HG02678 (cell line): ENCODE measurements around the gene ZNF148.

Source experiments
- ATAC-seq: cut with Tn5 transposase; IDR thresholded peaks from one replicate; pipeline ENCODE4 v1.9.1; 2021; ENCODE audit warnings: mild to moderate bottlenecking, moderate library complexity; ENCODE audit not compliant: unreplicated experiment

Gene ZNF148

GRCh38 chr3:125289429-125289981 lies 85.6 kb downstream of the ZNF148 start:
- ATAC-seq = no peak

DNA sequence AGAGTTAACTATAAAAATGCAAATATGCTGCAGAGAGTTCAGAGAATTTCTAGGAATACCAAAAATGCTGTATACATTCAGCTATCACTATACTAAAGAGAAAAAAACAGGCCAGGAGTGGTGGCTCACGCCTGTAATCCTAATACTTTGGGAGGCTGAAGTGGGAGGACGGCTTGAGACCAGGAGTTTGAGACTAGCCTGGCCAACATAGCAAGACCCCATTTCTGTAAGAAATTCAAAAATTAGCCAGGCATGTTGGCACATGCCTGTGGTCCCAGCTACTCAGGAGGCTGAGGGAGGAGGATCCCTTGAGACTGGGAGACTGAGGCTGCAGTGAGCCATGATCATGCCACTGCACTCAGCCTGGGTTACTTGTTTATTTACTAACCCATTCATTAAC lies 87.9 kb downstream of the ZNF148 start:
- no peak for ATAC-seq

- ATAC-seq = no peak
Measured at GRCh38 chr3:125281381-125281780, 93.7 kb downstream of the ZNF148 start.

DNA sequence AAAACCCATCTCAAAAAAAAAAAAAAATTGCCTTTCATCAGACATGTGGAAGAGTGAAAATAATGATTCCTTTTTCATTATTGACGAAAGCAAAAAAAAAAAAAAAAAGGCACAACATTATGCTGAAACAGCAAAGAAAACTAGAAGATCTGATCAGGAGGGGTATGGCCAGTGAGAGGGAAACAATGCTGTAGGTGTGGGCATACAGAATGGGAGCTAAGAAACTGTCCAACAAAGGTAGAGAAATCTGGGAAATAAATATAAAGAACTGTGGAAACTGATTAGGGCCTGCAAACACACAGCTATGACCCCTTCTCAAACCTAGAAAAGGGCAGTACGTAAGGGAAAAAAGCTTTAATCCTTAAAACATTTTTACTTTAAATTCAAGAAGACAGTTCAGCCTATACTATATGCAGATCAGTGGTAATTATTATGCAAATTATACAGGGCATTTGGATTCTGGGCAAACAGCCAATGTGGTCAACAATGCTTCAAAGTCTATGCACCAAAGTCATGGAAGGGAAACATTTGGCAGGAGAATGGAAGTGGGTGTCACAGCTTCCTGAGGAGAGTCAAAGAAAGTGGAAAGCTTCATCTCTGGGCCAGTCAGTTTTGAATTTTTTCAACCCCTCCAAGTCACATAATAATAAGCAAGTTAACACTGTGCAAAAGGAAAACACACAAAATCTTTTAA lies 94.3 kb downstream of the ZNF148 start:
- no peak for ATAC-seq

DNA sequence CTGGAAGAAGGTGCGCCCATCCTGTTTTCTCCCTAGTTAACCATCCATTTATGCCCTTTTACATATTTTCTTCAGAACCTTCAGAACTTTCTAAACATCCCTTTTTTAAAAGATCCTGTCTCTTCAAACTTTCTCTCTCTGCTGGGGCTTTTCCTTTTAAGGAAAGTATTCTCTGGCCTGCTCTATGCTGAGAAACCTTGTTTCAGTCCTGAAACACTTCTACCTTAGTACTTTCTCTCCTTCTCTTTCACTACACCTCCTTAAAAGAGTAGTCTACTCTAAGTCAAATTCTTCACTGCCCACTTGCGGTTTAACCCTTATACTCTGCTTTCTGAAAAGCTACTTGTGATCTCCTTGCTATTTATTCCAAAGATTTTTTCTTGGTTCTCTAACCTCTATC lies 97.0 kb downstream of the ZNF148 start:
- no peak for ATAC-seq

DNA sequence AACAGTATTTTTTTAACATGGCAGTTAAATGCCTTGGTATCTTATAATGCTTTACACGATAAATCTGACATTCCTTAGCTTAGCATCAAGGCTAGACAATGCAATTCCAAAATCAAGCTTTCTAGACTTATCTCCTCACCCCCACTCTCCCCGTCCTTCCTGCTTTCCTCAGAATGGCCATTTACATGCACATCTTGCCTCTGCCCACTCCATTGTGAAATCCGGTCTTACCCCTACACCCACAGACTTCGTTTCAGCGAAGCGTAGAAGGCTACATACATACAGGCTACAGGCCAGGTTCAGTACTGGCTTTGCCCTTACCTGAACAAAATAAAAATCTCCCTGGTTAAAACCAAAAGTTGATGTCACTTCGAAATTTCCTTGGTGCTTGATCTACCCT lies 104.0 kb downstream of the ZNF148 start:
- no peak for ATAC-seq

DNA sequence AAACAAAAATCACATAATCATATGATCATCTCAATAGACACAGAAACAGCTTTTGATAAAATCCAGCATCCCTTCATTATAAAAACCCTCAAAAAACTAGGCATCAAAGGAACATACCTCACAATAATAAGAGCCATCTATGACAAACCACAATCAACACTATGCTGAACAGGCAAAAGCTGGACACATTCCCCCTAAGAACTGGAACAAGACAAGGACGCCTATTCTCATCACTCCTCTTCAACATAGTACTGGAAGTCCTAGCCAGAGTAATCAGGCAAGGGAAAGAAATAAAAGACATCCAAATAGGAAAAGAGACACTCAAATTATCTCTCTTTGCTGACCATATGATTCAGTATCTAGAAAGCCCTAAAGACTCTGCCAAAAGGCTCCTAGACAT lies 107.7 kb downstream of the ZNF148 start:
- no peak for ATAC-seq

- no peak for ATAC-seq
Measured at GRCh38 chr3:125266971-125267370, 108.2 kb downstream of the ZNF148 start.

- no peak for ATAC-seq
Measured at GRCh38 chr3:125262161-125262560, 113.0 kb downstream of the ZNF148 start.

DNA sequence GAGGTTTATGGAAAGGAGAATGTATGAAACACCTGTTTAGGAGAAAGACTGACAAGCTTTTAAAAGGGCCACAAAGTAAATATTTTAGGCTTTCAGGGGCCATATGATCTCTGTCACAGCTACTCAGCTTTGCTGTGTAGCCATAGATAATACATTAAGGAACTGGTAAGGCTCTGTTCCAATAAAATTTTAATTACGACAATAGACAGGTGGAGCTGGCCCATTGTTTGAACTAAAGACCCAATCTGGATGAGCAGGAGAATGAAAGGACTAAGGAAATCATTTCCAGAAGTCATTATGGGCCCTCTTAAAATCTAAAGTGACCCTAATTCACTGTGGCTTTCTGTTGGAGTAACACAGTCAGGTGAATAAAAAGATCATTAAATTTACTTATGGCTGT lies 114.1 kb downstream of the ZNF148 start:
- ATAC-seq = no peak

GRCh38 chr3:125260158-125260557 lies 115.0 kb downstream of the ZNF148 start:
- no peak for ATAC-seq

DNA sequence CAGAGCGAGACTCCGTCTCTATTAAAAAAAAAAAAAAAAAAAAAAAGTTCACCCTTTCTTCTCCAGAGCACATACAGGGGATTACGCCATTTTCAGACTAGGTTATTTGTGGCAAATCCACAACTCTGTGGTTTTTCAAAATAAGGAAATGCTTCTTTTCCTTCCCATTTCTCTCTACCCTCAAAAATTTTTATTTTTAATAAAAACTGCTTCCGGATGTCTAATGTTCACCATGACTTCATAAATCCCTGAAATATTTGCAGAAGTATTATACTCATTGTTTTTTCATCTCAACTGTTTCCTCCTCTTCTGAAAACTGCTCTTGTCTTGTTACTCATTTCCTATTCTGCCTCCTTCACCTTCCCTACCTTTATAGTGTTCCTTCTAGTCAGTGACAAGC lies 117.6 kb downstream of the ZNF148 start:
- no peak for ATAC-seq

- no peak for ATAC-seq
Measured at GRCh38 chr3:125256675-125257074, 118.5 kb downstream of the ZNF148 start.

- no peak for ATAC-seq
Measured at GRCh38 chr3:125250973-125251372, 124.2 kb downstream of the ZNF148 start.

- no peak for ATAC-seq
Measured at GRCh38 chr3:125246237-125246636, 128.9 kb downstream of the ZNF148 start.

DNA sequence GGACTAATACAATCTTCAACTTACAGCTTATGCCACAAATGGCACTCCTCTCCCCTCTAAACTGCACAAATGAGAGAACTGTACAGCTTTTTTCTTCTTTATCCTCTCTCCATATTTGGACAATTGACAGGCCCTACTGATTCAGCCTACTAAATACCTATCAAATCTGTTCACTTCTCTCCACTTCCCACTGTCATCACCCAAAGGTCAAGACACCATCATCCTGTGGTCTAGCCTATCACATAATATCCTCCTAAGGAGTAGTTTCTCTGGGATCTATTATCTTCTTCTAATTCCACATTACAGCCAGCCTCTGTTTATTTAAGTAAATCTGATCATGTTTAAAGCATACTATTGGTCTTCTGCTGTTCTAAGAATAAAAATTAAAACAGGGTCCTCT lies 129.6 kb downstream of the ZNF148 start:
- no peak for ATAC-seq

DNA sequence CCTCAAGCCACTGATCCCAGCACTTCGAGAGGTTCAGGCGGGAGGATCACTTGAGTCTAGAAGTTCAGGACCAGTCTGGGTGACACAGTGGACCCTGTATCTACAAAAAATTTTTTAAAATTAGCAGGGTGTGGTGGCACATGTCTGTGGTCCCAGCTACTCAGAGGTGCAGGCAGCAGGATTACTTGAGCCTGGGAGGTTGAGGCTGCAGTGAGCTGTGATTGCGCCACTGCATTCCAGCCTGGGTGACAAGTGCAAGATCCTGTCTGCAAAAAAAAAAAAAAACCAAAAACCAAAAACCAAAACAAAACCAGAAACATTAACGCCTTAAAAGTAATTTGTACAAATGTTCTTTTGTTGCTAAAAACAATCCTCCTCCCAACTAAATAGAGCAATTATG lies 134.6 kb downstream of the ZNF148 start:
- ATAC-seq = no peak

DNA sequence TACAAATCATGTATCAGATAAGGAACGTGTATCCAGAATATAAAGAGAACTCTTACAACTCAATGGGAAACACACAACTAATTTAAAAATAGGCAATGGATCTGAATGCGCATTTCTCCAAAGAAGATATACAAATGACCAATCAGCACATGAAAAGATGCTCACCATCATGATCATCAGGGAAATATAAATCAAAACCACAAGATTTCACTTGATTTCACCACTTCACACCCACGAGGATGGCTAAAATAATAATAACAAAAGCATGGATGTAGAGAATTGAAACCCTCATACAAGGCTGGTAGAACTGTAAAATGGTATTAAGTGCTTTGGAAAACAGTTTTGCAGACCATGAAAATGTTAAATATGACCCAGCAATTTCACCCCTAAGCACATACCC lies 135.9 kb downstream of the ZNF148 start:
- ATAC-seq = no peak

DNA sequence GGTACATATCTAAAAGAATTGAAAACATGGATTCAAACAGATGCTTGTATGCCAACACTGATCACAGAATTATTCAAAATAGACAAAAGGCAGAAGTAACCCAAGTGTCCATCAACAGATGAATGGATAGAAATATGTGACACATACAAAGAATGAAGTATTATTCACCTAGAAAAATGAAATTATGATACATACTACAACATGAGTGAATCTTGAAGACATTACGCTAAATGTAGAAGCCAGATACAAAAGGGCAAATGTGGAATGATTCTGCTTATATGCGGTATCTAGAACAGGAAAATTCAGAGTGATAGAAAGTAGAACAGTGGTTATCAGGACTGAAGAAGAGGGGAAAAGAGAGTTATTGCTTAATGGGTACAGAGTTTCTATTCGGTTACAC lies 136.4 kb downstream of the ZNF148 start:
- no peak for ATAC-seq

- ATAC-seq = no peak
Measured at GRCh38 chr3:125236331-125236903, 138.7 kb downstream of the ZNF148 start.

DNA sequence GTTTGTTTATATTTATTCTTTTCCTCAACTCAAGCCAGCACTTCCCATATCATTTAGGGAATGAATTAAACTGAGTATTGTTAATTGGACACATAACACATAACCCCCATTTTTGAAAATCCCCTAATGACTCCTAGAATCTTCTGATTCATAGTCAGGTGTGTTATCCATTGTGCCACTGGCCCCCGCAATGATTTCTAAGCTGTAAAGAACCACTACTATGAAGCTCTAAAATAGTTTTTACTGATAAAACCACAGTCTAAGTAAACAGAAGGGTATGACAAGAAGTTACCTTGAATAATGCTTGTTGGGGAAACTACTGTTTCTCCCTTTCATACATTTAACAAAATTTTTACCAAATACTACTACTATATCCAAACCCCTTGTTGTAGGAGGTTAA lies 140.3 kb downstream of the ZNF148 start:
- ATAC-seq = no peak

- ATAC-seq = no peak
Measured at GRCh38 chr3:125232401-125232800, 142.7 kb downstream of the ZNF148 start.

GRCh38 chr3:125231895-125232294 lies 143.2 kb downstream of the ZNF148 start:
- ATAC-seq = no peak
